IPS-NIHi11 (cell line): ENCODE data around the gene ANGPTL3.

Source experiments
- DNase-seq: peaks from one replicate; pipeline ENCODE4 v3.0.0; 2012; ENCODE audit warnings: mixed read lengths, low spot score

The ANGPTL3 gene

DNA sequence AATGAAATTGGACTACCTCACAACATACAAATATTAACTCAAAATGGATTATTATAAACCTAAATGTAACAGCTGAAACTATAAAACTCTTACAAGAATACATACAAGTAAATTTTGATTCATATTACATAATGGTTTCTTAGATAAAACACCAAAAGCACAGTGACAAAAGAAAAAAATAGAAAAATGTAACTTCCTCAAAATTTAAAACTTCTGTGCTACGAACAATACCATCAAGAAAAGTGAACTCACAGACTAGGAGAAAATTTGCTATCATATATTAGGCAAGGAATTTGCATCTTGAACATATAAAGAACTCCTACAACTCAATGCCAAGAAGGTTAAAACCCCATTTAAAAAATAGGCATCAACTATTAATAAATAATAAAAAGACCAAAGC, 31.2 kb downstream of the ANGPTL3 start:
- no peak for DNase-seq

DNA sequence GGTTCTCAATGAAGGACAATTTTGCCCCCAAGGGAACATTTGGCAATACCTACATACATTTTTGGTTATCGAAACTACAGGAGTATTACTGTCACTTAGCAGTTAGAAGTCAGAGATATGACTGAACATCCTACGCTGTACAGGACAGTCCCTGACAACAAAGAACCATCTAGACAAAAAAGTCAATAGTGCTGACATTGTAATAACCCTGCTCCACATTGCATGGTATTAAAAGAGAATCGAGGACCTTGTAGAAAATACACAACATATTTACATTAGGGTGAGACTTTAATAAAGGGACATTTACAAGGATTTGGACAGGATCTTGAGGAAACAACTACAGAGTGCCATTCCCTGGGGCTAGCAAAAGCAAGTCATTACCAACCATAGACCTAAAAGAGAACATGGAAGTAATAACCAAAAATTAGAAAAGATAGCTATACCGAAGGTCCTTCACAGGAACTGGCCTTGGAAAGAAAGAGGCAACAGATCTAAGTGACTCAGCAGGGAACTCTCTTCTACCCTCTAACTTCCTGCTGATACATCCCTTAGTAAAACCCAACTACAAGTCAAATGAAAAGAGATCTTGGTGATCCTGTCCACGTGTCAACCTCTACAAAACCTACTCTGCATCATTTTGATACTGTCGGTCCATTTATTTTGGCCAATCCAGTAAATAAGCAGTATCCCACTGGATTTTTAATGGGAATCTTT, 40.2 kb downstream of the ANGPTL3 start:
- peak; percentile 6 for DNase-seq

DNA sequence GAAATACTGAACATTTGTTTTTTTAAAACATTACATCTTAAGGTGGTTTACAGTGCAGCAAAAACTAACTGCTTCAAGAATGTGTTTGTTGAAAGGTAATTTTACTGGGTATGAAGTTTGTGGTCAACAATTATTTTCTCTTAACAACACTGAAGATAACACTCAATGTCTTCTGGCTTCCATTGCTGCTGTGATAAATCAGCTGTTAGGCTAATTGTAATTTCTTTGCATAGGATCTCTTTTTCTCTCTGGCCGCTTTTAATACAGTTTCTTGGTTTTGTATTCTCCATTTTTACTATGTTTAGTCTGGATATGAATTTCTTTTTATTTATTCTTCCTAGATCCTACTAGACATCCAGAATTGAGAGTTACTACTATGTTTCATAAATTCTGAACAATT, 46.0 kb downstream of the ANGPTL3 start:
- no peak for DNase-seq

DNA sequence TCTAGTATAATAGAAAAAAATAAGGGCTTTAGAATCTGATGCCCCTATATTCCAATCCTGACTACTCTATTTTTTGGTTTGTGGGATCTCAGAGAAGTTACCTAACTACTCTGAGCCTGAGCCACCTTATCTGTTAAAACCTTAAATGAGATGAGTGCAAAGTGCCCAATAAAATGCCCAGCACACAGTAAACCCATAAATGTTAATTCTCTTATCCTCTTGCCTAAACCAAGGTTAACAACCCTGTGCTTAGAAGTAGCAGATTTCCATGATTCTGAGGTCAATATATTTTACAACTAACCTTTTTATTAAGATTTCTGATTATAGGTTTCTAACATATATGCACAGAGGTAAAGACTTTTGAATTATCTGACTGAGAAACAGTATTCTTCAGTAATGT, 55.1 kb downstream of the ANGPTL3 start:
- DNase-seq, result no peak

DNA sequence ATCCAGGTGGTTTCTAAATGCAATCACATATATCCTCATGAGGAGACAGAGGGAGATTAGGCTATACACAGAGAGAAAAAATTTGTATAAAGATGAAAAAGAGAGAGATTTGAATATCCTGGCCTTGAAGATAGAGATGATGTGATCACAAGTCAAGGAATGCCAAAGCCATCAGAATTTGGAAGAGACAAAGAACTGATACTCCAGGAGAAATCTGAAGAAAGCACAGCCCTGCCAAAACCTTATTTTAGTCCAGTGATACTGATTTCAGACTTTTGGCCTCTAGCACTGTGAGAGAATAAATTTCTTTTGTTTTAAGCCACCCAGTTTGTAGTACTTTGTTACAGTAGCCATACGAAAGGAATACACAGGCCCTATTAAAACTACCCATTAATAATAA, 57.4 kb downstream of the ANGPTL3 start:
- no peak for DNase-seq
